VCaP (cell line): ENCODE data around the gene SDC1.

Experiments
- H3K27ac ChIP-seq: fragments of 450-650 bp; 2 replicates; pipeline ENCODE4 v1.5.1; 2017
- CTCF ChIP-seq: fragments of 450-650 bp; conservative IDR thresholded peaks from 2 replicates; pipeline ENCODE4 v1.5.1; 2017; ENCODE audit warnings: mild to moderate bottlenecking, moderate library complexity

Gene SDC1

DNA sequence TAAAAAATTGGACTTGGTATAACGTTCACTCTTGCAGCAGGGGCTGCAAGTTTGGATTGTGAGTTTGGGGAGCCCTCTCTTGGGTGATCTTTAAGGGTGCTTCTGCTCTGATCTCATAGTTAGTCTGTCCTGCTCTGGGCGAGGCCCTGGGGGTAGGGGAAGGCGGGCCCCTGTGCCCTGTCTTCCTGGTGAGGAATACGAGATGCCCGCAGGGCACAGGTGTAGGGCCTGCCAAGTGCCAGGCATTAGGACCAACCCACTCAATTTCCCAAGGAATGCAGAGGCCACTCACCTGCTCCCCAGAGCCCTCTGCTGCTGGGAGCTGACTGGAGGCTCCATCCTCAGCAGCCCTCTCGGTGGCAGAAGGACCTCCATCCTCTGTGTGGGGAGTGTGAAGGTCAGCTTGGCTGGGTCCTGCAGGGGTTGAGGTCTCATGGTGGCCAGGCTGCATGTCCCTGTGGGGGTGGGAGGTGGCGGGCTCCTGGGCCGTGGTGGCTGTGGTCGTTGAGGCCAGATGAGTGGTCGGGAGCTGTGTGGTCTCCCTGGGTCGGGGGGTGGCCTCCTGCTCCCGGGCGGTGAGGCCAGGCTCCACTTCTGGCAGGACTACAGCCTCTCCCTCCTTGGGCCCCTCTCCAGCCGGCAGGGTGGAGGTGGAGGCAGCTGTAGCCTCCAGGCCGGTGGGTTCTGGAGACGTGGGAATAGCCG is 21.3 kb downstream of the SDC1 start:
- H3K27ac ChIP-seq: peak overlapping the region; percentile 5; the same call in 1 of the 2 replicates
- no peak for TF ChIP-seq CTCF

DNA sequence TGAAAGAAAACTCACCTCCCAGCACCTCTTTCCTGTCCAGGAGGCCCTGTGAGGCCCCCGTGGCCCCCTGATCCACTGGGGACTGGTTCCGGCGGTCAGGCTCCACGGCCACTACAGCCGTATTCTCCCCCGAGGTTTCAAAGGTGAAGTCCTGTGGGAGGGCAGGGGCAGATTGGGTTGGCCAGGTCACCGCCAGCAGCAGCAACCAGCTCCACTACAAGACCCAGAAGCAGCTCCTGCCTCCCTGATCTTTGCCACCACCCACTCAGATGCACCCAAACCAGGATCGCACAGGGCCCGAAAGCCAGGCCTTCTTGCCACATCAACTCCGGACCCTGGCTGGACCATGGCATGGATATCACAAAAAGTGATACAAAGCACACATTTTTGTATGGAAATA is 21.9 kb downstream of the SDC1 start:
- peak overlapping the region; percentile 5; the same call in 1 of the 2 replicates for H3K27ac ChIP-seq
- no peak for TF ChIP-seq CTCF

DNA sequence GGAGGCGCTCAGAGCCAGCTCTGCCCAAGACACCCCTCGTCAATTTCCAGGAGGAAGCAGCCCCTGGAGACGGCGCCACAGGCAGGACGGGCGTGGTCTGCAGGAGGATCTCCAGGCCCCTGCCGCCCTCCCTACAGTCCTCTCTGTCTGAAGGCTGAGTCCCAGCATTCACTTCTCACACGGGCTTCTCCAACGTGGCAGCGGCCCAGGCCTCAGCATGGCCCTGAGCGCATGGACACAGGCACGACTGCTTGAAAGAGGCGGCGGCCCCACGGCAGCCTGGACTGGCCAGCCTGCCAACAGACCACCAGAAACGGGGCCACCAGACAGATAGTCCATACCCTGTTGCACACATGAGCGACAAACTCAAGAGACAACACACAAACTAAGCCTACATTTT is 23.3 kb downstream of the SDC1 start:
- no peak overlapping the region for H3K27ac ChIP-seq

GRCh38 chr2:20200697-20201555 is 24.0 kb downstream of the SDC1 start:
- TF ChIP-seq CTCF: no peak
- no peak overlapping the region for H3K27ac ChIP-seq

More for the DNA sequence above, 23.3 kb downstream of the SDC1 start:
- no peak for TF ChIP-seq CTCF

DNA sequence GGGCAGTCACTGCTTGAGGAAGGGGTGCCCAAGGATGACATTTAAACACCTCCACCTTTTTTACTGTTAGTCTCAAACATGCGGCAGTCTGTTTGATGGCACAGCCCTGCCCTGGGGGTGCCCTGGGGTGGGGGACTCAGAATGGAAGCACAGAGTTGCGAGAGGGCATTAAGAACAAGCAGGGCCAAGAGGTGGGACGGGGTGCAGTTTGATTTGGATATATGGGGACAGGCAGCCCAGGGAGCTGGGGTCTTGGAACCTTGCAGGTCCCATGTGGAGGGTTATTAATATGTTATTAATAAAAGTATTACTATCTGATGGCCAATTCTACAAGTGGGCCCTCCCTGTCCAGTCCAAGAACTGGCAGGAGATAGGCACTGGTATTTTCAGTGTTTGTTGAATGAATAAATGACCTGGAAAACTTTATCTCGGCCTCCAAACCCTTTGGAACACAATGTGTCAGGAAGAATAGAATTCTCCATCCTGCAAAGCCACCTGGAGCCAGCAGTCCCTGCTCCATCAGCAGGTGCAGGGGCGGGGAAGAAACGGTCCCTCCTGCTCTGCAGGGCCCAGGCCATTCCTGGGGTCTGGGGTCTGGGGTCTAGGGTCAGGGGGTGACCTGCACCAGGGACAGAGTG is 25.2 kb downstream of the SDC1 start:
- no peak for TF ChIP-seq CTCF
- peak overlapping the region; percentile 96 for H3K27ac ChIP-seq

- TF ChIP-seq CTCF: no peak
- H3K27ac ChIP-seq: peak overlapping the region; percentile 96
These were observed 25.9 kb downstream of the SDC1 start for GRCh38 chr2:20198796-20199632.
